Ovary (tissue), 9 donors: ENCODE data around the gene DCDC2C. TPM values are rescaled to one million over a fixed set of nuclear protein-coding genes. Genes with fewer than 3 reads are reported as not detected.

Source experiments
- DNase-seq, 5 donors: peaks; one replicate each; pipeline ENCODE4 v3.0.0-alpha.2; 2019 to 2020
- H3K27ac ChIP-seq, 2 donors: fragments of 200-600 bp; one replicate each; pipeline versions ENCODE4 v1.5.1 to v1.8.0; 2019 to 2022
- H3K27me3 ChIP-seq: fragments of 200-600 bp; one replicate; pipeline ENCODE4 v1.8.0; 2022
- H3K36me3 ChIP-seq: fragments of 200-600 bp; sonication (generic); one replicate; pipeline ENCODE4 v1.5.1; 2019
- H3K4me1 ChIP-seq: one replicate; pipeline ENCODE4 v1.8.1; 2013; ENCODE audit warnings: mild to moderate bottlenecking, moderate library complexity; ENCODE audit not compliant: insufficient read depth
- H3K4me3 ChIP-seq: fragments of 200-600 bp; sonication (generic); one replicate; pipeline ENCODE4 v1.5.1; 2017
- H3K9me3 ChIP-seq, 2 donors: fragments of 200-600 bp in 1 of 2; sonication (generic) in 1 of 2; one replicate each; pipeline versions ENCODE4 v1.5.1 to v1.8.1; 2013 to 2019; ENCODE audit warnings: mild to moderate bottlenecking in 1 of 2, moderate library complexity in 1 of 2
- CTCF ChIP-seq, 3 donors: fragments of 450-650 bp in 2 of 3; fragments of 200-600 bp in 1 of 3; IDR thresholded peaks; one replicate each; pipeline versions ENCODE4 v1.5.1 to v1.8.0; 2016 to 2022; ENCODE audit warnings: antibody characterized with exemption in 3 of 3, mild to moderate bottlenecking in 1 of 3
- EP300 ChIP-seq: sonication (generic); formaldehyde crosslinking; IDR thresholded peaks from one replicate; pipeline ENCODE4 v1.6.1; 2017; ENCODE audit warnings: antibody characterized with exemption
- POLR2A ChIP-seq: fragments of 450-650 bp; IDR thresholded peaks from one replicate; pipeline ENCODE4 v1.6.1; 2017; ENCODE audit warnings: antibody characterized with exemption, mild to moderate bottlenecking, moderate library complexity
- WGBS, 3 donors: extraction: QIAGEN DNeasy Blood & Tissue Kit in 1 of 3; methylation state at CpG; one replicate each; pipeline versions ENCODE4 v1.1.5 to v1.1.7; 2013 to 2017; 5-methylcytosine and 5-hydroxymethylcytosine counted together
- intact Hi-C, 4 donors: fragments of 100-400 bp; cut with DNase I; formaldehyde crosslinking; loops; one replicate each; pipeline versions ENCODE4 v1.11.0 to v1.15.1; 2022 to 2023
- polyA plus RNA-seq, 2 donors: library from polyadenylated mRNA; stranded (reverse); fragments of 200-250 nt in 1 of 2; fragments of 350-450 nt in 1 of 2; fragmentation: Illumina TruSeq in 1 of 2; extraction: RNeasy Lipid Tissue Mini Kit (QIAGEN cat#74804) in 1 of 2; gene quantifications; one replicate each; pipeline ENCODE4 v1.2.3, GENCODE V29; 2013 to 2014
- total RNA-seq, 7 donors: library from RNA; depleted of rRNA in 2 of 7; stranded (reverse); fragments of >200 nt in 2 of 7; fragmentation: NEBNext Ultra II Directional in 3 of 7; extraction: Animal tissue kit (Norgen Biotek cat#: 25700) in 3 of 7; gene quantifications; one replicate each; pipeline versions ENCODE4 v1.1.0 to v1.2.4, GENCODE V29; 2016 to 2023
- donor health status: DM: no; HTN: no; CAD: no; lungs with moderate emphysema.
- donor health status: DM: no; HTN: no; CAD: no.
- donor health status: Bipolar disorder and iron deficiency.
- donor health status: DM: yes; HTN: yes; CAD: no.
- donor health status: DM: no; HTN: no; CAD: no.
- donor health status: DM: yes; HTN: yes; CAD: no.

DCDC2C gene
- total and polyA plus RNA-seq, 9 donors, result 0.11 to 0.95 (median 0.42) TPM; not detected in 6

- H3K36me3 ChIP-seq, result no peaks in the 10 kb centered on the region
- WGBS, 3 donors, result 69 to 75% (median 72%) methylated on average over 6 of the region's 6 CpGs
- H3K27me3 ChIP-seq, result no peaks in the 10 kb centered on the region
- TF ChIP-seq EP300 (no peak), POLR2A (no peak), CTCF (IDR thresholded peaks at IDR 0.05) (no peak)
- H3K4me1 ChIP-seq, result no peaks in the 10 kb centered on the region
- no peak overlapping the region for H3K27ac ChIP-seq
- H3K9me3 ChIP-seq, result no peaks in the 10 kb centered on the region
- intact Hi-C loops, result no loop called here
- H3K4me3 ChIP-seq, result no peak overlapping the region
- no peak for DNase-seq
These were observed 124.5 kb downstream of the DCDC2C start for GRCh38 chr2:3827673-3828575.

- Histone ChIP-seq H3K4me3 (no peak overlapping the region), H3K27ac (no peak overlapping the region), H3K9me3 (no peaks in the 10 kb centered on the region), H3K36me3 (no peaks in the 10 kb centered on the region), H3K27me3 (no peaks in the 10 kb centered on the region), H3K4me1 (no peaks in the 10 kb centered on the region)
- 82 to 85% (median 82%) methylated on average over 6 of the region's 6 CpGs for WGBS, 3 donors
- no peak for DNase-seq
- intact Hi-C loops, result loop anchor here in 1 of 4 donors (10.0 kb wide), 1 partner anchor 1906 kb away; no protein-coding TSS in a partner anchor
- TF ChIP-seq POLR2A (no peak), CTCF (IDR thresholded peaks at IDR 0.05) (no peak), EP300 (no peak)
These were observed 127.4 kb downstream of the DCDC2C start for GRCh38 chr2:3830796-3831195.

GRCh38 chr2:3837086-3837485, 133.7 kb downstream of the DCDC2C start:
- no peak overlapping the region for H3K4me3 ChIP-seq
- no peaks in the 10 kb centered on the region for H3K9me3 ChIP-seq
- no peaks in the 10 kb centered on the region for H3K27me3 ChIP-seq
- TF ChIP-seq CTCF (IDR thresholded peaks at IDR 0.05), result no peak
- no peak for TF ChIP-seq EP300
- no peak for TF ChIP-seq POLR2A
- 72 to 77% (median 72%) methylated on average over 7 of the region's 7 CpGs for WGBS, 3 donors
- peaks cover 1% of the 10 kb centered on the region for H3K4me1 ChIP-seq
- DNase-seq, result no peak
- intact Hi-C loops, result loop anchor here in 1 of 4 donors (10.0 kb wide), 1 partner anchor 1912 kb away; no protein-coding TSS in a partner anchor
- no peaks in the 10 kb centered on the region for H3K36me3 ChIP-seq
- H3K27ac ChIP-seq, result no peak overlapping the region

- TF ChIP-seq POLR2A, result no peak
- no peak for TF ChIP-seq CTCF (IDR thresholded peaks at IDR 0.05)
- no peak for TF ChIP-seq EP300
- intact Hi-C loops, result loop anchor here in 1 of 4 donors (10.0 kb wide), 1 partner anchor 1914 kb away; no protein-coding TSS in a partner anchor
- no peak overlapping the region for H3K27ac ChIP-seq
- DNase-seq, result no peak
- no peak overlapping the region for H3K4me3 ChIP-seq
- no peaks in the 10 kb centered on the region for H3K9me3 ChIP-seq
- 86 to 92% (median 90%) methylated on average over 3 of the region's 3 CpGs for WGBS, 3 donors
- H3K4me1 ChIP-seq, result peaks cover 1% of the 10 kb centered on the region
- H3K36me3 ChIP-seq, result no peaks in the 10 kb centered on the region
- H3K27me3 ChIP-seq, result no peaks in the 10 kb centered on the region
These were observed 135.0 kb downstream of the DCDC2C start for GRCh38 chr2:3838348-3838747.
